Upper lobe of left lung (tissue), 6 donors: ENCODE results near the gene IL1RAPL1. TPM values are rescaled to one million over a fixed set of nuclear protein-coding genes. Genes with fewer than 3 reads are reported as not detected.

Experiments used
- ATAC-seq, 2 donors: fragments of 200-7000 bp; cut with Tn5 transposase; one replicate each; pipeline ENCODE4 v1.9.1; 2022; ENCODE audit warnings: mild to moderate bottlenecking in 2 of 2, moderate library complexity in 2 of 2; ENCODE audit not compliant: low FRiP score in 2 of 2
- DNase-seq, 2 donors: peaks; one replicate each; pipeline ENCODE4 v3.0.0-alpha.2; 2019 to 2020
- H3K27ac ChIP-seq, 4 donors: fragments of 200-600 bp; sonication (generic); one replicate each; pipeline ENCODE4 v1.5.1; 2016 to 2019
- H3K27me3 ChIP-seq, 4 donors: fragments of 200-600 bp; sonication (generic); one replicate each; pipeline ENCODE4 v1.5.1; 2017 to 2019
- H3K36me3 ChIP-seq, 4 donors: fragments of 200-600 bp; sonication (generic); one replicate each; pipeline ENCODE4 v1.5.1; 2016 to 2019
- H3K4me1 ChIP-seq, 4 donors: fragments of 200-600 bp; sonication (generic); one replicate each; pipeline ENCODE4 v1.5.1; 2018 to 2019
- H3K4me3 ChIP-seq, 4 donors: fragments of 200-600 bp; sonication (generic); one replicate each; pipeline ENCODE4 v1.5.1; 2017 to 2019; ENCODE audit warnings: mild to moderate bottlenecking in 2 of 4, moderate library complexity in 1 of 4
- H3K9me3 ChIP-seq, 4 donors: fragments of 200-600 bp; sonication (generic); one replicate each; pipeline ENCODE4 v1.5.1; 2018 to 2019
- EP300 ChIP-seq, 4 donors: sonication (generic); formaldehyde crosslinking; IDR thresholded peaks; one replicate each; pipeline ENCODE4 v1.5.1; 2017; ENCODE audit warnings: antibody characterized with exemption in 4 of 4, control low read depth in 2 of 4
- POLR2A ChIP-seq, 4 donors: fragments of 450-650 bp; IDR thresholded peaks; one replicate each; pipeline ENCODE4 v1.5.1; 2016 to 2017; ENCODE audit warnings: antibody characterized with exemption in 4 of 4, mild to moderate bottlenecking in 2 of 4
- POLR2AphosphoS5 ChIP-seq, 2 donors: sonication (generic); formaldehyde crosslinking; IDR thresholded peaks; one replicate each; pipeline ENCODE4 v1.5.1; 2017; ENCODE audit warnings: antibody characterized with exemption in 2 of 2
- WGBS, 2 donors: methylation state at CpG; one replicate each; pipeline ENCODE4 v1.1.5; 2017 to 2018; 5-methylcytosine and 5-hydroxymethylcytosine counted together
- total RNA-seq, 6 donors: library from RNA; depleted of rRNA in 4 of 6; stranded (reverse); fragments of >200 nt in 4 of 6; gene quantifications; one replicate each; pipeline versions ENCODE4 v1.1.0 to v1.2.1, GENCODE V29; 2016 to 2021
- TF ChIP-seq, protein P1 (sequence below), 6 experiments: fragments of 450-650 bp in 4 of 6; fragments of 200-600 bp in 2 of 6; sonication (generic) in 2 of 6; IDR thresholded peaks; one replicate each; pipeline ENCODE4 v1.5.1; 2016 to 2019; ENCODE audit warnings: antibody characterized with exemption in 6 of 6
- donor health status: DM: no; HTN: no; CAD: no; lungs with moderate emphysema.
- donor health status: DM: no; HTN: yes; CAD: no; lungs with severe emphysema.

The IL1RAPL1 gene
- total RNA-seq, 6 donors from 2014 or later, result 0.09 to 0.46 (median 0.33) TPM; not detected in 3

DNA sequence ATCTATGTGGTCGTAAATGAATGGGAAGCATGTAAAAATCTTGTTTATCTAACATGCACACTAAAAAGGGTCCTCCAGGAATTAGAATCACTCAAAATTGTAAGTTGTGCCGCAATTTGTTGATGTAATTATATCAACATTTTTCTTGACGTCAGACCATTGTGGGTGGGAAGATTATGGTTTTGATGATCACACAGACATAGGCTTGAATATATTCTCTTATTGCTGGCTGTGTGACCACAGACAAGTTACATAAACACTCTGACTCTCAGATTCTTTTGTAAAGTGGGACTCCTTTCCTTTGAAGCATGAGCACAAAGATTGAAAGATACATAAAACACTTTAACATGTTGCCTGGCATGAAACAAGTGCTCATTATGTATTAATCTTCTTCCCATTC lies 51.5 kb downstream of the IL1RAPL1 start:
- 71 to 78% methylated on average over 3 of the region's 3 CpGs for WGBS, 2 donors

DNA sequence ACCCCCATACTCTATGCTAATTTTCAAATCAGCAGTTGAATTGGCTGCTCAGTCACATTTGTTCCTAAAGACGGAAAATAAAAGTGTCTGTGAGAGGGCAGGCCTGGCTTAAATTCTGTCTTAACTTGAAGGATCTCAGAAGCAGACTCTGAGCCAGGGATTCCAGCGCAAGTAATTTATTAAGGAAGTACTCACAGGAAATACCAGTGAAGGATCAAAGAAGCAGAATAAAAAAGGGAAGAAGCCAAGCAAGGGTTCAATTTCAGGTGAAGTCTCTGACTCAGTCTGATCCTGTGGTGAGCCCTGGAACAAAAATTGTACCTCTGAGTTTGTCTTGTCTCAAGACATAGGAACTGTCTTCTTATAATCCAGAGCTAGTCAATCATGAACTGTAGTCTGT lies 52.2 kb downstream of the IL1RAPL1 start:
- Histone ChIP-seq H3K27ac (no peak overlapping the region), H3K9me3 (no peaks in the 10 kb centered on the region), H3K4me3 (no peak overlapping the region), H3K27me3 (no peaks in the 10 kb centered on the region), H3K36me3 (no peaks in the 10 kb centered on the region), H3K4me1 (no peaks in the 10 kb centered on the region)
- no peak for DNase-seq
- TF ChIP-seq, protein P1, sequence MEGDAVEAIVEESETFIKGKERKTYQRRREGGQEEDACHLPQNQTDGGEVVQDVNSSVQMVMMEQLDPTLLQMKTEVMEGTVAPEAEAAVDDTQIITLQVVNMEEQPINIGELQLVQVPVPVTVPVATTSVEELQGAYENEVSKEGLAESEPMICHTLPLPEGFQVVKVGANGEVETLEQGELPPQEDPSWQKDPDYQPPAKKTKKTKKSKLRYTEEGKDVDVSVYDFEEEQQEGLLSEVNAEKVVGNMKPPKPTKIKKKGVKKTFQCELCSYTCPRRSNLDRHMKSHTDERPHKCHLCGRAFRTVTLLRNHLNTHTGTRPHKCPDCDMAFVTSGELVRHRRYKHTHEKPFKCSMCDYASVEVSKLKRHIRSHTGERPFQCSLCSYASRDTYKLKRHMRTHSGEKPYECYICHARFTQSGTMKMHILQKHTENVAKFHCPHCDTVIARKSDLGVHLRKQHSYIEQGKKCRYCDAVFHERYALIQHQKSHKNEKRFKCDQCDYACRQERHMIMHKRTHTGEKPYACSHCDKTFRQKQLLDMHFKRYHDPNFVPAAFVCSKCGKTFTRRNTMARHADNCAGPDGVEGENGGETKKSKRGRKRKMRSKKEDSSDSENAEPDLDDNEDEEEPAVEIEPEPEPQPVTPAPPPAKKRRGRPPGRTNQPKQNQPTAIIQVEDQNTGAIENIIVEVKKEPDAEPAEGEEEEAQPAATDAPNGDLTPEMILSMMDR (IDR thresholded peaks at IDR 0.05), result no peak
- no peak for TF ChIP-seq POLR2A (IDR thresholded peaks at IDR 0.05)
- no peak for TF ChIP-seq POLR2AphosphoS5 (IDR thresholded peaks at IDR 0.05)
- no peak for TF ChIP-seq EP300 (IDR thresholded peaks at IDR 0.05)
- ATAC-seq, result no peak
- whole genome bisulfite sequencing, 2 donors, result 13 to 19% methylated on average over 2 of the region's 2 CpGs

More for the DNA sequence above, 51.5 kb downstream of the IL1RAPL1 start:
- H3K27ac ChIP-seq, result no peak overlapping the region
- TF ChIP-seq POLR2A (IDR thresholded peaks at IDR 0.05) (no peak), EP300 (IDR thresholded peaks at IDR 0.05) (no peak), POLR2AphosphoS5 (IDR thresholded peaks at IDR 0.05) (no peak)
- TF ChIP-seq, protein P1 (IDR thresholded peaks at IDR 0.05), result no peak
- H3K4me1 ChIP-seq, result no peaks in the 10 kb centered on the region
- H3K4me3 ChIP-seq, result no peak overlapping the region
- H3K36me3 ChIP-seq, result no peaks in the 10 kb centered on the region
- no peak for ATAC-seq
- H3K27me3 ChIP-seq, result no peaks in the 10 kb centered on the region
- no peak for DNase-seq
- no peaks in the 10 kb centered on the region for H3K9me3 ChIP-seq

DNA sequence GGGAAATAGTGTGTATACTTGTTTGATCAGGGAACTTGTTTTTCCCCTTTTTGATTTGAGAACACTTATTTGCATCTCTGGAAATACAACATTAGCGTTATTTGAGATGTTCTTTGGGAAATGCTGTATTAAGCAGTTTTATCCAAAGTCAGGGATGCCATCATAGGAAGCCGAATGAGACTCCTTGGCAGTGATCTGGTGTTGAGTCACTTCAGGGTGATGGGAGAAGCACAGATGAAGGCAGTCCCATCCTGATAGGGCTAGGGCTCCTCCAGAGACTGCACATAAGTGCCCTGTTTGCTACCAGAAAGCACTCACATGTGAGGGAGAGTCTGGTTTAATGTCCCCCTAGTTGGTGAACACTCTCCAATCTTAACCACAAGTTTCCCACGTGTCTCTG lies 62.3 kb downstream of the IL1RAPL1 start:
- ATAC-seq (no peak), DNase-seq (no peak)
- no peaks in the 10 kb centered on the region for H3K36me3 ChIP-seq
- 42 to 79% methylated on average over 3 of the region's 3 CpGs for WGBS, 2 donors
- no peaks in the 10 kb centered on the region for H3K4me1 ChIP-seq
- H3K27me3 ChIP-seq, result no peaks in the 10 kb centered on the region
- H3K27ac ChIP-seq, result no peak overlapping the region
- no peak for TF ChIP-seq POLR2AphosphoS5 (IDR thresholded peaks at IDR 0.05)
- TF ChIP-seq EP300 (IDR thresholded peaks at IDR 0.05), result no peak
- TF ChIP-seq, protein P1 (IDR thresholded peaks at IDR 0.05), result no peak
- TF ChIP-seq POLR2A (IDR thresholded peaks at IDR 0.05), result no peak
- no peak overlapping the region for H3K4me3 ChIP-seq
- H3K9me3 ChIP-seq, result no peaks in the 10 kb centered on the region

DNA sequence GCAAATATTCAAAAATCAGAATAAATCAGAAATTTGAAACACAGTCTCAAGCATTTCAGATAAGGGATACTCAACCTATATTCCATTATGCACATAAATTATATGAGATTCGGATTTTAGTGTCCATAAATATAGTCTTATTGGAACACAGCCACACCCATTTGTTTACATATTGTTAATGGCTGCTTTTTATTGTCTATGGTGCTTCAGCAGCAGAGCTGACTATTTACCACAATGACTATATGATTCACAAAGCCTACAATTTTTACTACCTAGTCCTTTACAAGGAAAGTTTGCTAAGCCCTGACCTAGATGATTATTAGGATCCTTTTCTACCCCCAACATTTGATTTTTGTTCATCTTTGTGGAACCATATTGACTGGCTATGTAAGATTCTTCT lies 63.9 kb downstream of the IL1RAPL1 start:
- ATAC-seq (no peak), DNase-seq (no peak)
- H3K27ac ChIP-seq, result no peak overlapping the region
- TF ChIP-seq, protein P1 (IDR thresholded peaks at IDR 0.05), result no peak
- TF ChIP-seq POLR2AphosphoS5 (IDR thresholded peaks at IDR 0.05) (no peak), POLR2A (IDR thresholded peaks at IDR 0.05) (no peak), EP300 (IDR thresholded peaks at IDR 0.05) (no peak)
- no peak overlapping the region for H3K4me3 ChIP-seq
- H3K36me3 ChIP-seq, result no peaks in the 10 kb centered on the region
- no peaks in the 10 kb centered on the region for H3K4me1 ChIP-seq
- 48 to 68% methylated on average over 1 of the region's 1 CpG for WGBS, 2 donors
- H3K9me3 ChIP-seq, result no peaks in the 10 kb centered on the region
- no peaks in the 10 kb centered on the region for H3K27me3 ChIP-seq

DNA sequence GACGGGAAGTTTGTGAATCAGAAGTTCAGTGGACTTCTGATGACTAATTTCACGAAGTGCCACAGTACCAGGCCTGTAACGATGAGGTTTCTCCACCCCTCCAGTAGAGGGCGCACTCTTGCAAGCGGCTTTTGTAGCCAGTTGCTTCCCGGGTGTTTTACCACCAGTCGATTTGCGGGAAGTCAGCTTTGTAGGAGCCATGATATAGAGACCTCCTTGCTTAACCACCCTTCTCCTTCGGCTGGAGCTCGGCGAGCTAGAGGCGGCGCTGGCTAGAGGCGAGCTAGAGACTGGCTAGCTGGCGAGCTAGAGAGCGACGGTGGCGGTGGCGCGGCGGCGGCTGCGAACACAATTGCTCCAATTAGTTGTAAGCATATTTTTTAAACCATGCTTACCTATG lies 72.0 kb downstream of the IL1RAPL1 start:
- 56 to 79% methylated on average over 14 to 23 of the region's 23 CpGs for WGBS, 2 donors
- no peaks in the 10 kb centered on the region for H3K4me1 ChIP-seq
- no peaks in the 10 kb centered on the region for H3K9me3 ChIP-seq
- no peak for TF ChIP-seq EP300 (IDR thresholded peaks at IDR 0.05)
- no peak for TF ChIP-seq POLR2A (IDR thresholded peaks at IDR 0.05)
- no peak for TF ChIP-seq POLR2AphosphoS5 (IDR thresholded peaks at IDR 0.05)
- TF ChIP-seq, protein P1 (IDR thresholded peaks at IDR 0.05), result no peak
- H3K4me3 ChIP-seq, result no peak overlapping the region
- H3K36me3 ChIP-seq, result no peaks in the 10 kb centered on the region
- no peaks in the 10 kb centered on the region for H3K27me3 ChIP-seq
- H3K27ac ChIP-seq, result no peak overlapping the region
- DNase-seq, result peak in 1 of 2 donors; percentile 56
- ATAC-seq, result no peak
